ENCODE results near the gene CCL4.
"Not testable (repeated sequence)": the region's sequence is repeated elsewhere in the genome, so short reads cannot be mapped to it uniquely, and the experiment has no call there.

The CCL4 gene

DNA sequence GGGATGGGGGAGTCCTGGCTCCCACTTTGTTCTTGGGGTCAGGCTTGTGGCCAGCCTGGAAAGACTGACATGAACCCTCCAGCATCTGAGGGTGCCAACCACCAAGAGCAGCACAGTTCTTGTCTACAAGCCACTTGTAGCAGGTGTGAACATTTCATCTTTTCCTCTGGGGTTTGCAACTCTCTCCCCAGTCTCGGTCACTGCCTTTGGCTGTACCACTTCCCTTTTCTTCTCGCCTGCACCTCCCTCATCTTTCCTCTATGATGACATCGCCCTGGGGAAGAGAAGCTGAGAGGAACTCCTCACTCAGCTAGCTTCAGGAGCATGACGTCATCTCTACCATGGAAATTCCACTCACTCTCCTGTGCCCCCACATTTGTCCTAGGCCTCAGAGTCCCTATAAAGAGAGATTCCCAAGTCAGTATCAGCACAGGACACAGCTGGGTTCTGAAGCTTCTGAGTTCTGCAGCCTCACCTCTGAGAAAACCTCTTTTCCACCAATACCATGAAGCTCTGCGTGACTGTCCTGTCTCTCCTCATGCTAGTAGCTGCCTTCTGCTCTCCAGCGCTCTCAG, at the start of gene CCL4:
CCL4 (plus strand) TSS at position 427 of the 575 bp plus-strand sequence; CDS start at position 506, 79 bp downstream.
- H3K27me3 ChIP-seq (ENCODE audit: insufficient read depth, poor library complexity, severe bottlenecking); DNase-seq (ENCODE audit: low spot score); H3K9me3 ChIP-seq (ENCODE audit: severe bottlenecking); ATAC-seq (ENCODE audit: low read depth); H3K36me3 ChIP-seq (ENCODE audit: low read depth); H3K4me1 ChIP-seq (ENCODE audit: insufficient read depth, poor library complexity, severe bottlenecking); H3K27ac ChIP-seq (ENCODE audit: poor library complexity, severe bottlenecking); H3K4me3 ChIP-seq (ENCODE audit: severe bottlenecking): not testable (repeated sequence)

DNA sequence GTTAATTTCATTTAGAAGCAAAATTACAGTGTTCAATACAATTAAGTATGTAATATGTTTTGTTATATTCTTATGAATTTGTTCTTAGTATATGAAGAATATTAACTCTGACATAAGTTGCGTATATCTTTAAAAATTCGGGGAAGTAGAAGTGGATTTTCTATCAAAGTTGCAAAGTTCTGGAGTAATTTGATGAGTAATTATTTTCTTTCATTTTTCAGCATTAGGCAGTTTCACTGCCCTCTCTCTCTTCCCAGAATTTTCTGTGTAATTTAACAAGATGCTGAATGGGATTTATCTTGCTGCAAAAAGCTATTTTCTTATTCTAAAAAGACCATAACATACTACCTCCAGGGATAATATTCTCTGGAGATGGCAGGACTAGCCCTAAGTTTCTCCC, 48.5 kb upstream of the CCL4 start:
- no peak for ATAC-seq (ENCODE audit: low read depth)
- TF ChIP-seq, protein P1, sequence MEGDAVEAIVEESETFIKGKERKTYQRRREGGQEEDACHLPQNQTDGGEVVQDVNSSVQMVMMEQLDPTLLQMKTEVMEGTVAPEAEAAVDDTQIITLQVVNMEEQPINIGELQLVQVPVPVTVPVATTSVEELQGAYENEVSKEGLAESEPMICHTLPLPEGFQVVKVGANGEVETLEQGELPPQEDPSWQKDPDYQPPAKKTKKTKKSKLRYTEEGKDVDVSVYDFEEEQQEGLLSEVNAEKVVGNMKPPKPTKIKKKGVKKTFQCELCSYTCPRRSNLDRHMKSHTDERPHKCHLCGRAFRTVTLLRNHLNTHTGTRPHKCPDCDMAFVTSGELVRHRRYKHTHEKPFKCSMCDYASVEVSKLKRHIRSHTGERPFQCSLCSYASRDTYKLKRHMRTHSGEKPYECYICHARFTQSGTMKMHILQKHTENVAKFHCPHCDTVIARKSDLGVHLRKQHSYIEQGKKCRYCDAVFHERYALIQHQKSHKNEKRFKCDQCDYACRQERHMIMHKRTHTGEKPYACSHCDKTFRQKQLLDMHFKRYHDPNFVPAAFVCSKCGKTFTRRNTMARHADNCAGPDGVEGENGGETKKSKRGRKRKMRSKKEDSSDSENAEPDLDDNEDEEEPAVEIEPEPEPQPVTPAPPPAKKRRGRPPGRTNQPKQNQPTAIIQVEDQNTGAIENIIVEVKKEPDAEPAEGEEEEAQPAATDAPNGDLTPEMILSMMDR (IDR thresholded peaks at IDR 0.05; ENCODE audit: poor library complexity, severe bottlenecking): no peak
- DNase-seq (ENCODE audit: low spot score): no peak
- H3K36me3 ChIP-seq (ENCODE audit: low read depth): no peaks in the 10 kb centered on the region
- H3K4me3 ChIP-seq (ENCODE audit: severe bottlenecking): no peak overlapping the region
- H3K9me3 ChIP-seq (ENCODE audit: severe bottlenecking): peaks cover 2% of the 10 kb centered on the region
- no peak overlapping the region for H3K27ac ChIP-seq (ENCODE audit: poor library complexity, severe bottlenecking)
- no peaks in the 10 kb centered on the region for H3K4me1 ChIP-seq (ENCODE audit: insufficient read depth, poor library complexity, severe bottlenecking)
- peaks cover 14% of the 10 kb centered on the region for H3K27me3 ChIP-seq (ENCODE audit: insufficient read depth, poor library complexity, severe bottlenecking)

DNA sequence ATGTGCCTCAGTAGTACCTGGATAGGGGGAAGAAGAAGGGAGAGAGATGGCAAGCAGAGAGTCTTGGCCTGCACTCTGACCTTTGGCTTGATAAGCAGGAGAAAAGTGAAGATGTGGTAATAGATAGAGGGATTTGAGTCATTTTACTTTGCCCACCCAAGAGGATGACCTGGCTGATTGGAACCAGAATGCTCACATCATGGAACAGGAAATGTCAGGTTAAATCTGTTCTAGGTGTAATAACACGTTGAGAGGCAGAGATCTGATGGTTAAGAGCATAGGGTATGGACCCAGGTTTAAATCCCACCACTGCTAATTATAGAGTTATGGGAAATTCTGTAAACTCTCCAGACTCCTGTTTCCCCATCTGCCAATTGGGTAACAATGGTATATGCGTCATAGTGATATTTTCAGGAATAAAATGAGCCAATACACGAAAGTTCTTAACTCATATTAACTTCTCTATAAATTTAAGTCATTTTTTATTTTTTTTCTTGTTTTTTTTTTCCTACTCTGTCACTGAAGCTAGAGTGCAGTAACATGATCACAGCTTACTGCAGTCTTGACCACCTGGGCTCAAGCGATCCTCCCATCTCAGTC, 47.6 kb upstream of the CCL4 start:
- Histone ChIP-seq H3K4me3 (ENCODE audit: severe bottlenecking) (no peak overlapping the region), H3K27me3 (ENCODE audit: insufficient read depth, poor library complexity, severe bottlenecking) (peaks cover 20% of the 10 kb centered on the region), H3K27ac (ENCODE audit: poor library complexity, severe bottlenecking) (no peak overlapping the region), H3K36me3 (ENCODE audit: low read depth) (no peaks in the 10 kb centered on the region), H3K9me3 (ENCODE audit: severe bottlenecking) (no peaks in the 10 kb centered on the region), H3K4me1 (ENCODE audit: insufficient read depth, poor library complexity, severe bottlenecking) (no peaks in the 10 kb centered on the region)
- DNase-seq (ENCODE audit: low spot score): no peak
- no peak for ATAC-seq (ENCODE audit: low read depth)
- TF ChIP-seq, protein P1 (IDR thresholded peaks at IDR 0.05; ENCODE audit: poor library complexity, severe bottlenecking): no peak

DNA sequence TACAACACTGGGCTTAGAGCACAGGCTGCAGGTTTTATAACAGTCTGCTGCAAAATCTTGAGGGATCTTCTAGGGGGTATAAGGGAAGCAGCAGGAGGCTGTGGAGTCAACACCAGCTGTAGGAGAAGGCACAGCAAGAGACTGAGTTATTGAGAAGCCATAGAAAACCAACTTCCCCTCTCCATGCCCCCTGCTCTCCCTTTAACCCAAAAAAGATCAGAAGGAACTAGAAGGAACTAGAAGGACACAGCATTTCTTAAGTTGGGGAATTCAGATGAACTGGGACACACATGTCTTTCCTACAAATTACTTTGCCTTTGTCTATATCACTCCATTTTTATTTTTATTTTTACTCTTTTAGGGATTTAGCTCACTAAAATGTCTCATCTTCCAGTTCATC, 45.7 kb upstream of the CCL4 start:
- no peak overlapping the region for H3K27ac ChIP-seq (ENCODE audit: poor library complexity, severe bottlenecking)
- DNase-seq (ENCODE audit: low spot score) (no peak), ATAC-seq (ENCODE audit: low read depth) (no peak)
- peaks cover 26% of the 10 kb centered on the region for H3K27me3 ChIP-seq (ENCODE audit: insufficient read depth, poor library complexity, severe bottlenecking)
- H3K36me3 ChIP-seq (ENCODE audit: low read depth): no peaks in the 10 kb centered on the region
- H3K4me1 ChIP-seq (ENCODE audit: insufficient read depth, poor library complexity, severe bottlenecking): no peaks in the 10 kb centered on the region
- H3K9me3 ChIP-seq (ENCODE audit: severe bottlenecking): no peaks in the 10 kb centered on the region
- TF ChIP-seq, protein P1 (IDR thresholded peaks at IDR 0.05; ENCODE audit: poor library complexity, severe bottlenecking): no peak
- no peak overlapping the region for H3K4me3 ChIP-seq (ENCODE audit: severe bottlenecking)

DNA sequence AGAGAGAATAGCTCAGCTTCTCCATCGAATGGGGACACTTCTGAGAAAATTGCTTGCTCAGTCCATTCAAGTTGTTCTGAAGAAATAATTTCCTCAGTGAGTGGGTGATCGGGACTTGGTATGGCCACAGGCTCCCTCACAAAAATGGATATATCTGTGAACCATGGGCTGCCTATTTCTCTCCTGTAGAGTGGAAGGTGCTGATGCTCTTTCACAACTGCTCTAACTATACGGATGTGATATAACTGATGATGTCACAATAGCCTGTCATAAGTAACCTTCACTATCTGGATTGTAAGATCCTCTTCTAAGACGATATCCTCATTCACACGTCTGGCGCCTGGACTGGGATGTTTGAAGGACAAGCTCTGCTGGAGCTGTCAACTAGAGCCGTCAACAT, 44.2 kb upstream of the CCL4 start:
- Histone ChIP-seq H3K4me1 (ENCODE audit: insufficient read depth, poor library complexity, severe bottlenecking) (no peaks in the 10 kb centered on the region), H3K27me3 (ENCODE audit: insufficient read depth, poor library complexity, severe bottlenecking) (peaks cover 15% of the 10 kb centered on the region), H3K9me3 (ENCODE audit: severe bottlenecking) (no peaks in the 10 kb centered on the region), H3K36me3 (ENCODE audit: low read depth) (no peaks in the 10 kb centered on the region), H3K27ac (ENCODE audit: poor library complexity, severe bottlenecking) (no peak overlapping the region), H3K4me3 (ENCODE audit: severe bottlenecking) (no peak overlapping the region)
- DNase-seq (ENCODE audit: low spot score): no peak
- no peak for ATAC-seq (ENCODE audit: low read depth)
- TF ChIP-seq, protein P1 (IDR thresholded peaks at IDR 0.05; ENCODE audit: poor library complexity, severe bottlenecking): no peak

Data from RWPE2 (cell line).